ENCODE data around the gene ECE1. TPM values are rescaled to one million over a fixed set of nuclear protein-coding genes. Genes with fewer than 3 reads are reported as not detected.
A peak's percentile ranks its signal among the peaks of the same experiment; 100 is the strongest.

The ECE1 gene
- total and polyA plus RNA-seq, 2 of the 8 experiments (the other 6 are each of a cell fraction or from before 2014, with no cell fraction given) = 21.4 to 36.8 TPM

DNA sequence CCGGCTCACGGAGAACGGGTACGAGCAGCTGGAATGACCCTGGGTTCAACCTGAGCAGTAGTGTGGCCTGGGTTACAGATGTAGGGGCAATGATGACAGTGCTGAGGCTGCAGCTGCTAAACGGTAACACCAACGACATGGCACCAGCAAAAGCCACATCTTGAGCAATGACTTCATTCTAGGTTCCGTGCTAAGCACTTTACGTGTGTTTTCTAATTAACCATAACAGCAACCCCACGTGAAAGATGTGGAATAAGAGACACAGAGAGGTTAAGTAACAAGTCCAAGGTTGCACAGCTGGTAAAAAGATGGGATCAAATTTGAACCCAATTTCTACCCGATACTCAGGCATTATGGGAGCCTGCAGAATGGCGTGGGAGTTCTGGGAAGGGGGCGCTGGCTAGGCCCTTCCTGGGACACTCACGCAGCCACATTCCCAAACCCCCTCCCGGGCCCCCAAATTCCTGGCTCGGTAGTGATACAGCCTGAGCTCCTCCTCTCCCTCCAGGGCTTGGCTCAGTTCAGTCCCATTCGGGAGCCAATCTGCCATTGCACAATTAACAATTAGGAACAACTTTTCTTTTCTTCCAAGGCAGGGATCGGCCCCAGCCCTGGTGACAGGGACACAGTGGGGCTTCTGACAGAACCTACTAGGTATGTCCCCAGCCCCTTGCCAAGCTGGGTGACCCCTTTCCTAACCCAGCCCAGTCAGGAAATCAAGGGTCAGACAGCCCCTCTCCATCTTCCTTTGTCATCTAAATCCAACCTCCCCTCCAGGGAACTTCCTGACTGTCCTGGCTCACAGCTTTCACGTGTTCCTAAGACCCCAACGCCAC, 23.8 kb upstream of the ECE1 start:
- H4K20me1 ChIP-seq (replicated peaks in 1 of 2; ENCODE audit: control insufficient read depth in 1 of 2, insufficient read depth in 2 of 2, low read length in 2 of 2) = no peaks in the 10 kb centered on the region
- no peaks in the 10 kb centered on the region; a peak in 1 of 7 replicates for H3K27me3 ChIP-seq (replicated peaks in 1 of 4; ENCODE audit: control insufficient read depth in 3 of 4, extremely low read depth in 1 of 4, insufficient read depth in 3 of 4, low read length in 3 of 4)
- no peaks in the 10 kb centered on the region for H3K79me2 ChIP-seq (ENCODE audit: control insufficient read depth in 1 of 2, insufficient read depth in 2 of 2, low read length in 2 of 2)
- H3K9me3 ChIP-seq (ENCODE audit: insufficient read depth in 2 of 2, low read depth in 1 of 2, low read length in 1 of 2) = no peaks in the 10 kb centered on the region; a peak in 1 of 4 replicates
- H2BK12ac ChIP-seq (ENCODE audit: low read depth, low read length) = no peak overlapping the region
- H3K56ac ChIP-seq (replicated peaks; ENCODE audit: insufficient read length, low read depth, low read length) = no peak overlapping the region
- no peak overlapping the region for H3K4ac ChIP-seq (replicated peaks; ENCODE audit: insufficient read length, low read depth, low read length)
- 68% methylated on average over 18 of the region's 19 CpGs; no CpG with 5 or more reads in 1 of the 2 experiments for WGBS, 2 experiments (ENCODE audit: extremely low coverage in 1 of 2, insufficient coverage in 1 of 2, insufficient read length in 1 of 2, insufficient replicate concordance in 2 of 2, low coverage in 1 of 2, low lambda C conversion rate in 2 of 2, missing lambda C conversion rate in 1 of 2)
- no peak overlapping the region for H3K18ac ChIP-seq (ENCODE audit: extremely low read depth, low read length)
- H2BK120ac ChIP-seq (replicated peaks; ENCODE audit: low read depth, low read length) = no peak overlapping the region
- no peak overlapping the region for H3K27ac ChIP-seq (ENCODE audit: low read depth, low read length)
- peaks cover 9% of the 10 kb centered on the region for H3K79me1 ChIP-seq (ENCODE audit: low read depth, low read length)
- no peak overlapping the region for H4K8ac ChIP-seq (ENCODE audit: extremely low read depth, insufficient read depth, low read length)
- H2BK15ac ChIP-seq (ENCODE audit: low read length) = no peak overlapping the region
- H4K91ac ChIP-seq (replicated peaks; ENCODE audit: insufficient read length, low read length) = peak overlapping the region; percentile 1
- FAIRE-seq = no peak
- peak overlapping the region in 1 of 2 experiments; percentile 48; a peak in 2 of 4 replicates for H3K4me2 ChIP-seq (ENCODE audit: insufficient read depth in 1 of 2, low read depth in 2 of 2, low read length in 2 of 2)
- H3K23me2 ChIP-seq (ENCODE audit: low read depth, low read length) = no peaks in the 10 kb centered on the region
- POLR2A ChIA-PET (ENCODE audit: partially characterized antibody) = interaction anchor here (0.7 to 2.0 kb wide), 8 partner anchors 12 to 53 kb away, joined by 3 to 8 read pairs (median 3); no protein-coding TSS in a partner anchor
- H3K23ac ChIP-seq (ENCODE audit: insufficient read length) = no peak overlapping the region
- no peak for DNase-seq (ENCODE audit: low read depth in 1 of 2, low spot score in 2 of 2)
- H2BK5ac ChIP-seq (ENCODE audit: low read depth, low read length) = peak overlapping the region; percentile 3; the same call in 1 of the 2 replicates
- no peak overlapping the region for H2AFZ ChIP-seq (ENCODE audit: low read length)
- H3K36me3 ChIP-seq (ENCODE audit: control insufficient read depth in 2 of 4, insufficient read depth in 4 of 4, low read length in 3 of 4) = no peaks in the 10 kb centered on the region
- no peak overlapping the region for H4K5ac ChIP-seq (ENCODE audit: insufficient read length, low read depth, low read length)
- CTCF ChIA-PET (ENCODE audit: partially characterized antibody) = interaction anchor here (0.6 to 13.2 kb wide), 9 partner anchors 10 to 1849 kb away, joined by 3 to 168 read pairs (median 14); no protein-coding TSS in a partner anchor
- no peak overlapping the region for H3K14ac ChIP-seq (ENCODE audit: insufficient read length)
- no peak overlapping the region for H3K9ac ChIP-seq (replicated peaks in 1 of 4; ENCODE audit: extremely low read depth in 1 of 4, low read depth in 3 of 4, low read length in 3 of 4)
- no peak overlapping the region for H3K4me3 ChIP-seq (ENCODE audit: extremely low read depth in 1 of 4, insufficient read depth in 2 of 4, low read depth in 3 of 4, low read length in 4 of 4)
- peaks cover 10 to 43% (median 17%) of the 10 kb centered on the region in 4 experiments for H3K4me1 ChIP-seq (replicated peaks in 1 of 4; ENCODE audit: control insufficient read depth in 3 of 4, insufficient read depth in 4 of 4, low read length in 3 of 4)
- peak overlapping the region; percentile 69; the same call in 1 of the 2 replicates for H2AK5ac ChIP-seq (ENCODE audit: low read depth, low read length)
- no peak overlapping the region for H2BK20ac ChIP-seq (ENCODE audit: low read length)
- TF ChIP-seq, protein P1, sequence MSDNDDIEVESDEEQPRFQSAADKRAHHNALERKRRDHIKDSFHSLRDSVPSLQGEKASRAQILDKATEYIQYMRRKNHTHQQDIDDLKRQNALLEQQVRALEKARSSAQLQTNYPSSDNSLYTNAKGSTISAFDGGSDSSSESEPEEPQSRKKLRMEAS (IDR thresholded peaks at IDR 0.05) = peak; percentile 49
- TF ChIP-seq RAD21 (IDR thresholded peaks at IDR 0.05 in 1 of 2, conservative IDR thresholded peaks at IDR 0.05 in 1 of 2; ENCODE audit: low read depth in 2 of 2, low read length in 2 of 2) = no peak
- no peak for TF ChIP-seq NANOG (IDR thresholded peaks at IDR 0.05; ENCODE audit: insufficient read depth, low read depth, low read length, poor library complexity, severe bottlenecking)
- TF ChIP-seq EZH2 (IDR thresholded peaks at IDR 0.05; ENCODE audit: low read depth, low read length, severe bottlenecking) = no peak
- no peak for TF ChIP-seq RFX5 (IDR thresholded peaks at IDR 0.05; ENCODE audit: borderline replicate concordance, low read depth, low read length)
- TF ChIP-seq BCL11A (IDR thresholded peaks at IDR 0.05; ENCODE audit: low read depth in 2 of 2, low read length in 2 of 2) = no peak
- TF ChIP-seq, protein P2, sequence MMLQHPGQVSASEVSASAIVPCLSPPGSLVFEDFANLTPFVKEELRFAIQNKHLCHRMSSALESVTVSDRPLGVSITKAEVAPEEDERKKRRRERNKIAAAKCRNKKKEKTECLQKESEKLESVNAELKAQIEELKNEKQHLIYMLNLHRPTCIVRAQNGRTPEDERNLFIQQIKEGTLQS (IDR thresholded peaks at IDR 0.05; ENCODE audit: insufficient read depth, low read depth, low read length) = no peak
- TF ChIP-seq FOSL1 (IDR thresholded peaks at IDR 0.05; ENCODE audit: insufficient read depth, low read depth, low read length) = no peak
- no peak for TF ChIP-seq SRF (IDR thresholded peaks at IDR 0.05; ENCODE audit: low read depth, low read length)
- TF ChIP-seq POLR2A (IDR thresholded peaks at IDR 0.05; ENCODE audit: control extremely low read depth in 1 of 2, low read depth in 2 of 2, low read length in 2 of 2) = no peak
